WTC11 (cell line): ENCODE results near the gene TCP11.

ENCODE experiments used
- AFF4 ChIP-seq: sonication (generic); formaldehyde crosslinking; IDR thresholded peaks from 2 replicates; pipeline ENCODE4 v1.8.1; 2023; ENCODE audit warnings: mild to moderate bottlenecking, missing genetic modification reagents, borderline replicate concordance
- JUN ChIP-seq: sonication (generic); formaldehyde crosslinking; IDR thresholded peaks from 2 replicates; pipeline ENCODE4 v1.8.0; 2023; ENCODE audit warnings: mild to moderate bottlenecking, missing genetic modification reagents
- MAX ChIP-seq: sonication (generic); formaldehyde crosslinking; IDR thresholded peaks from 2 replicates; pipeline ENCODE4 v1.8.0; 2022; ENCODE audit warnings: mild to moderate bottlenecking, missing genetic modification reagents
- NFYB ChIP-seq: sonication (generic); formaldehyde crosslinking; conservative IDR thresholded peaks from 2 replicates; pipeline ENCODE4 v1.8.0; 2022; ENCODE audit warnings: low read depth, missing genetic modification reagents
- NR3C1 ChIP-seq: sonication (generic); formaldehyde crosslinking; conservative IDR thresholded peaks from 2 replicates; pipeline ENCODE4 v1.8.1; 2023; ENCODE audit warnings: low read depth, mild to moderate bottlenecking, missing genetic modification reagents
- SMAD4 ChIP-seq: sonication (generic); formaldehyde crosslinking; IDR thresholded peaks from 2 replicates; pipeline ENCODE4 v1.8.0; 2022; ENCODE audit warnings: mild to moderate bottlenecking, missing genetic modification reagents
- SP1 ChIP-seq: sonication (generic); formaldehyde crosslinking; conservative IDR thresholded peaks from 2 replicates; pipeline ENCODE4 v1.8.1; 2022; ENCODE audit warnings: missing genetic modification reagents
- ZNF423 ChIP-seq: fragments of 250-450 bp; sonication (Bioruptor Pico); IDR thresholded peaks from 2 replicates; pipeline ENCODE4 v2.1.2; 2022; ENCODE audit warnings: mild to moderate bottlenecking, moderate library complexity
- TF ChIP-seq, protein P1 (sequence below): fragments of 200-600 bp; IDR thresholded peaks from 2 replicates; pipeline ENCODE4 v1.8.0; 2022; ENCODE audit warnings: antibody characterized with exemption

- TF ChIP-seq, protein P1, sequence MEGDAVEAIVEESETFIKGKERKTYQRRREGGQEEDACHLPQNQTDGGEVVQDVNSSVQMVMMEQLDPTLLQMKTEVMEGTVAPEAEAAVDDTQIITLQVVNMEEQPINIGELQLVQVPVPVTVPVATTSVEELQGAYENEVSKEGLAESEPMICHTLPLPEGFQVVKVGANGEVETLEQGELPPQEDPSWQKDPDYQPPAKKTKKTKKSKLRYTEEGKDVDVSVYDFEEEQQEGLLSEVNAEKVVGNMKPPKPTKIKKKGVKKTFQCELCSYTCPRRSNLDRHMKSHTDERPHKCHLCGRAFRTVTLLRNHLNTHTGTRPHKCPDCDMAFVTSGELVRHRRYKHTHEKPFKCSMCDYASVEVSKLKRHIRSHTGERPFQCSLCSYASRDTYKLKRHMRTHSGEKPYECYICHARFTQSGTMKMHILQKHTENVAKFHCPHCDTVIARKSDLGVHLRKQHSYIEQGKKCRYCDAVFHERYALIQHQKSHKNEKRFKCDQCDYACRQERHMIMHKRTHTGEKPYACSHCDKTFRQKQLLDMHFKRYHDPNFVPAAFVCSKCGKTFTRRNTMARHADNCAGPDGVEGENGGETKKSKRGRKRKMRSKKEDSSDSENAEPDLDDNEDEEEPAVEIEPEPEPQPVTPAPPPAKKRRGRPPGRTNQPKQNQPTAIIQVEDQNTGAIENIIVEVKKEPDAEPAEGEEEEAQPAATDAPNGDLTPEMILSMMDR, result no peak
- no peak for TF ChIP-seq ZNF423 (CRISPR knock-in tag)
- TF ChIP-seq SMAD4 (CRISPR knock-in tag), result no peak
- no peak for TF ChIP-seq SP1 (CRISPR knock-in tag)
- TF ChIP-seq NFYB (CRISPR knock-in tag), result no peak
- TF ChIP-seq MAX (CRISPR knock-in tag), result no peak
- TF ChIP-seq JUN, result no peak
- TF ChIP-seq NR3C1 (CRISPR knock-in tag), result no peak
- TF ChIP-seq AFF4, result no peak
These were observed 44.2 kb upstream of the TCP11 start for GRCh38 chr6:35185302-35185681.
